ENCODE results near the gene SLC25A20. TPM values are rescaled to one million over a fixed set of nuclear protein-coding genes. Genes with fewer than 3 reads are reported as not detected.

SLC25A20 gene, protein sequence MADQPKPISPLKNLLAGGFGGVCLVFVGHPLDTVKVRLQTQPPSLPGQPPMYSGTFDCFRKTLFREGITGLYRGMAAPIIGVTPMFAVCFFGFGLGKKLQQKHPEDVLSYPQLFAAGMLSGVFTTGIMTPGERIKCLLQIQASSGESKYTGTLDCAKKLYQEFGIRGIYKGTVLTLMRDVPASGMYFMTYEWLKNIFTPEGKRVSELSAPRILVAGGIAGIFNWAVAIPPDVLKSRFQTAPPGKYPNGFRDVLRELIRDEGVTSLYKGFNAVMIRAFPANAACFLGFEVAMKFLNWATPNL
- total RNA-seq (100 to 1,000 TPM in 2 of 9 donors, 10 to 100 TPM in 7; 44.6 to 176 (median 69.5) TPM), polyA plus RNA-seq (10 to 100 TPM; 50.5 to 65.7 TPM)
- long read RNA-seq, donor 1, transcript SLC25A20-201 (9 exons, 1,879 nt): major isoform, 166 of 187 reads
- long read RNA-seq, donor 1, partial matches to known transcripts: 5 of 187 reads
- long read RNA-seq, donor 1, other reads (novel, unspliced or antisense): 16 of 187 reads
- long read RNA-seq, donor 2, transcript SLC25A20-201 (9 exons, 1,879 nt): major isoform, 857 of 915 reads
- long read RNA-seq, donor 2, partial matches to known transcripts: 12 of 915 reads
- long read RNA-seq, donor 2, other reads (novel, unspliced or antisense): 46 of 915 reads
- long read RNA-seq, donor 3, transcript SLC25A20-201 (9 exons, 1,879 nt): major isoform, 95 of 108 reads
- long read RNA-seq, donor 3, partial matches to known transcripts: 2 of 108 reads
- long read RNA-seq, donor 3, other reads (novel, unspliced or antisense): 11 of 108 reads

DNA sequence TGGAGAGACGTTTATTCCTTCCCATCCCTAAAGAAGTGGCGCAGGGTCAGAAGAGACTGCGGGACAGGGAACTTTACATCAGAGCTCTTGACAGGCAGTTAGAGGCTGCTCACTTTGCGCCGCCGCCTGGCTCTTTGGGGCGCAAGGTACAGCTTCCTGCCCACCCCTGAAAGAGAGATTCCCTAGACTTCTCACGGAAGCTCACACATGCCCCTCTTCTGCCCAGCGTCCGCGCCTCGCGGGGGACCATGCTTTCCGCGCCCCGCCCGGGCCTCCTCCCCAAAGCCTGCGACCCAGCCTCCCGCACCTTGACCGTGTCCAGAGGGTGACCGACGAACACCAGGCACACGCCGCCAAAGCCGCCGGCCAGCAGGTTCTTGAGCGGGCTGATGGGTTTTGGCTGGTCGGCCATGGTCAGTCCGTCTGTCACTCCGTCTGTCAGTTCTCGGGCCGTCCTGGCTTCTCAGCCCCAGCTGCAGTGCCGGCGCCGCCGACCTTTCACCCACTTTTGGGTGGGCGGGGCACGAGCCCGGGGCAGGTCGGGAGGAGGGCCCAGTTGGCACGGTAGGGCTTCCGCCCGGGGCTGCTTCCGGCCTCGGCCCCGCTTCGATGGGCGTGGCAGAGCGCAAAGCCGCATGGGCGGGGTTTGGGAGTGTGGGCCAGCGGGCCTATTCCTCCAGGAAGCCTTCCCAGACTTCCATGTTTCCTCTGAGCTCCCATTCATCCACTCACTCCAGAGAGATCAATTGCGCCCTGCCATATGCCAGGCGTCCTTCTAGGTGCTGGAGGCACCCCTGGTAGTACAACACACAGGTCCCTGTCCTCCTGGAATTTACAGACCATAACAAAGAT lies at the start of gene SLC25A20:
TSS of gene SLC25A20 (minus strand) at position 500 of the 852 bp plus-strand sequence. CDS start at position 412, 88 bp downstream.
- intact Hi-C loops (cut with DNase I): loop anchor here in 4 of 10 donors (1.0 to 10.0 kb wide), 4 partner anchors 20 to 56 kb away; partner anchors contain the start of genes ARIH2 (in 3 of the 4) and PRKAR2A (in 1 of the 4)

DNA sequence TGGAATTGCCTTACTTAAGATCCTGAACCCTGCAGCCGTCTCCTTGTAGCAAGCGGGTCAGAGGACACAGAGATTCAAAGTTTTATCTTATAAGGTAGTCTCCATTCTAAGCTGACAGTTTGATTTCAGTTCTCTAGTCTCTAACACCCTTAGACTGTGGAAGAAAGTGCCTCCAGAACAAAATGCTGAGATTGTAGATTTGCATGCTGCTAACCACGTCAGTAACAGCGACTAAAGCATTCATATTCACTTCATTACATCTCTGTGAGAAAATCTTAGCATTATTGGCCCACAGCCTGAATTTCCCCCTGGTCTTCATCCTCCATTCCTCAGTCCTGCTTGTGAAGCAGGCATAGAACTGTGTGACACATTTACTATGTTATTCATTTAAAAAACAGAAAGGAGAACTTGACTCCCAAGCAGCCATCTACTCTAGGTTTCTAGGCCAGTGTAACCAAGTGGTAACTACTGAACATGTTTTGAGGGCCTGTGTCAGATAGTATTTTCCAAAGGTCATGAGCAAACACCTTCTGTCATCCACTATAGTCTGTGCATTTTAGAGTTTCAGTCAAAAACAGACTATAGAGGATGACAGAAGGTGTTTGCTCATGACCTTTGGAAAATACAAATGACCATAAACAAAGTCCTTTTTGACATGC lies 47.3 kb upstream of the SLC25A20 start:
- Histone ChIP-seq H3K27ac (peak overlapping the region in 10 of 12 donors; percentile 21 to 81 (median 39)), H3K9me3 (no peaks in the 10 kb centered on the region), H3K36me3 (peaks cover 0 to 18% (median 6%) of the 10 kb centered on the region in 9 donors), H3K27me3 (no peaks in the 10 kb centered on the region), H3K4me1 (peaks cover 0 to 48% (median 10%) of the 10 kb centered on the region in 12 donors), H3K4me3 (no peak overlapping the region)
- DNase-seq (no peak), ATAC-seq (no peak)
- 64 to 73% (median 72%) methylated on average over 4 of the region's 4 CpGs for WGBS, 4 donors
- TF ChIP-seq, protein P1, sequence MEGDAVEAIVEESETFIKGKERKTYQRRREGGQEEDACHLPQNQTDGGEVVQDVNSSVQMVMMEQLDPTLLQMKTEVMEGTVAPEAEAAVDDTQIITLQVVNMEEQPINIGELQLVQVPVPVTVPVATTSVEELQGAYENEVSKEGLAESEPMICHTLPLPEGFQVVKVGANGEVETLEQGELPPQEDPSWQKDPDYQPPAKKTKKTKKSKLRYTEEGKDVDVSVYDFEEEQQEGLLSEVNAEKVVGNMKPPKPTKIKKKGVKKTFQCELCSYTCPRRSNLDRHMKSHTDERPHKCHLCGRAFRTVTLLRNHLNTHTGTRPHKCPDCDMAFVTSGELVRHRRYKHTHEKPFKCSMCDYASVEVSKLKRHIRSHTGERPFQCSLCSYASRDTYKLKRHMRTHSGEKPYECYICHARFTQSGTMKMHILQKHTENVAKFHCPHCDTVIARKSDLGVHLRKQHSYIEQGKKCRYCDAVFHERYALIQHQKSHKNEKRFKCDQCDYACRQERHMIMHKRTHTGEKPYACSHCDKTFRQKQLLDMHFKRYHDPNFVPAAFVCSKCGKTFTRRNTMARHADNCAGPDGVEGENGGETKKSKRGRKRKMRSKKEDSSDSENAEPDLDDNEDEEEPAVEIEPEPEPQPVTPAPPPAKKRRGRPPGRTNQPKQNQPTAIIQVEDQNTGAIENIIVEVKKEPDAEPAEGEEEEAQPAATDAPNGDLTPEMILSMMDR (IDR thresholded peaks at IDR 0.05): no peak
- no peak for TF ChIP-seq POLR2A (IDR thresholded peaks at IDR 0.05)
- intact Hi-C loops (cut with DNase I): no loop called here

More for the DNA sequence above, at the start of gene SLC25A20:
- WGBS, 4 donors: 2 to 13% (median 3%) methylated on average over 13 to 54 of the region's 54 CpGs
- TF ChIP-seq, protein P1 (IDR thresholded peaks at IDR 0.05): peak in 2 of 12 donors; percentile 8 to 12
- peak in 1 of 2 donors; percentile 78 for TF ChIP-seq POLR2A (IDR thresholded peaks at IDR 0.05)
- Histone ChIP-seq H3K36me3 (no peaks in the 10 kb centered on the region), H3K27me3 (no peaks in the 10 kb centered on the region), H3K9me3 (no peaks in the 10 kb centered on the region), H3K27ac (peak within 1 kb of the TSS; percentile 41 to 92 (median 87)), H3K4me3 (peak within 1 kb of the TSS; percentile 25 to 94 (median 78)), H3K4me1 (peaks cover 0 to 29% (median 14%) of the 10 kb centered on the region in 12 donors)
- DNase-seq (peak; percentile 91 to 97 (median 95)), ATAC-seq (peak; percentile 96 to 99 (median 98))

DNA sequence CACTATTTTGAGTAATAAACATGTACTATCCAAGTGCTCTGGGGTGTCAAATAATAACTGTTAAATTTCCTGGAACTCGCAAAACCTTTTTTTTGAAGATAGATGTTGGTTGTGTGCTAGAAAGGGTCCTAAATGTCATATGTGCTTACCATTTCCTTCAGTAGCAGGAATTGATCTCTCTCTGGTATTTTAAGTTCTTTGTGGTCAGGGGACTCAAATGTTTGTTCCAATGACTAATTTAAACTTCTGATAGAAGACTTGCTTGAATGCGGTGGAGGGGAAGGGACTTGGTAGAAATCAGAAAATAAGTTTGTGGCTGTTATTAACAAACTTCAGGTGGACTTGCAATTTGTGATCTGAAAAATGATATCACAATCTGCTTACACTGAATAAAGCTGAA lies 46.8 kb upstream of the SLC25A20 start:
- intact Hi-C loops (cut with DNase I): no loop called here
- no peak for DNase-seq
- H3K4me3 ChIP-seq: no peak overlapping the region
- H3K27ac ChIP-seq: peak overlapping the region in 10 of 12 donors; percentile 21 to 81 (median 42)
- peaks cover 0 to 48% (median 10%) of the 10 kb centered on the region in 12 donors for H3K4me1 ChIP-seq
- ATAC-seq: no peak
- WGBS, 4 donors: 61 to 78% (median 70%) methylated on average over 2 of the region's 2 CpGs
- no peaks in the 10 kb centered on the region for H3K9me3 ChIP-seq
- peaks cover 0 to 18% (median 6%) of the 10 kb centered on the region in 9 donors for H3K36me3 ChIP-seq
- no peak for TF ChIP-seq POLR2A (IDR thresholded peaks at IDR 0.05)
- TF ChIP-seq, protein P1 (IDR thresholded peaks at IDR 0.05): no peak
- H3K27me3 ChIP-seq: no peaks in the 10 kb centered on the region

All from heart left ventricle (tissue), 16 donors.